SK-N-SH (cell line): ENCODE data around the gene SLC12A7. TPM values are rescaled to one million over a fixed set of nuclear protein-coding genes. Genes with fewer than 3 reads are reported as not detected.

Experiments
- CTCF ChIA-PET: fragments of 300-600, 350-600 bp; formaldehyde crosslinking; extraction: SDS; loops from one replicate; lab custom pipeline; 2021; lab: Yijun Ruan, JAX
- POLR2A ChIA-PET: fragments of 350-600 bp; sonication (Branson Sonifier 250); formaldehyde crosslinking; extraction: SDS; loops from one replicate; lab custom pipeline; 2020; ENCODE audit warnings: antibody characterized with exemption, inconsistent platforms; lab: Yijun Ruan, JAX
- DNase-seq: peaks from one replicate; pipeline ENCODE4 v3.0.0; 2012
- H2AFZ ChIP-seq: fragments of 200-600 bp; sonication (generic); 2 replicates; pipeline ENCODE4 v1.8.1; 2016; ENCODE audit warnings: antibody characterized with exemption, mild to moderate bottlenecking, low read depth
- H3F3A ChIP-seq: fragments of 200-600 bp; sonication (generic); replicated peaks from 2 replicates; pipeline ENCODE3; 2016; ENCODE audit warnings: antibody characterized with exemption, mild to moderate bottlenecking; ENCODE audit not compliant: insufficient read depth
- H3K27ac ChIP-seq, 2 experiments: fragments of 200-500 bp in 1 of 2; fragments of 200-600 bp in 1 of 2; sonication (Bioruptor generic) in 1 of 2; sonication (generic), shearing (Covaris generic) in 1 of 2; 2 replicates each; pipeline versions ENCODE4 v1.5.1 to v1.6.1; 2014 to 2016; ENCODE audit warnings: low read depth in 2 of 2, inconsistent platforms in 1 of 2, low read length in 1 of 2, mild to moderate bottlenecking in 1 of 2, mixed read lengths in 1 of 2
- H3K27me3 ChIP-seq: fragments of 200-600 bp; sonication (generic), shearing (Covaris generic); 2 replicates; pipeline ENCODE4 v1.6.1; 2016; ENCODE audit warnings: mixed run types; ENCODE audit not compliant: insufficient read depth
- H3K36me3 ChIP-seq, 2 experiments: fragments of 200-500 bp in 1 of 2; fragments of 200-600 bp in 1 of 2; sonication (Bioruptor generic) in 1 of 2; sonication (generic) in 1 of 2; replicated peaks in 1 of 2; 2 replicates each; pipeline versions ENCODE3 to v1.5.1; 2014 to 2016; ENCODE audit warnings: low read length in 1 of 2, mild to moderate bottlenecking in 1 of 2; ENCODE audit not compliant: insufficient read depth in 2 of 2, control insufficient read depth in 1 of 2
- H3K4me1 ChIP-seq, 2 experiments: fragments of 200-500 bp in 1 of 2; fragments of 200-600 bp in 1 of 2; sonication (Bioruptor generic) in 1 of 2; sonication (generic), shearing (Covaris generic) in 1 of 2; 2 replicates each; pipeline versions ENCODE4 v1.5.1 to v1.6.1; 2014 to 2016; ENCODE audit warnings: low read depth in 1 of 2, low read length in 1 of 2, mixed run types in 1 of 2; ENCODE audit not compliant: insufficient read depth in 2 of 2, control insufficient read depth in 1 of 2
- H3K4me2 ChIP-seq: fragments of 200-600 bp; sonication (generic), shearing (Covaris generic); 2 replicates; pipeline ENCODE4 v1.6.1; 2017; ENCODE audit warnings: mixed run types
- H3K4me3 ChIP-seq, 2 experiments: fragments of 200-500 bp in 1 of 2; fragments of 200-600 bp in 1 of 2; sonication (Bioruptor generic) in 1 of 2; sonication (generic), shearing (Covaris generic) in 1 of 2; 2 replicates each; pipeline versions ENCODE4 v1.5.1 to v1.8.1; 2014 to 2016; ENCODE audit warnings: low read depth in 2 of 2, inconsistent platforms in 1 of 2, low read length in 1 of 2, mild to moderate bottlenecking in 1 of 2, mixed read lengths in 1 of 2, moderate library complexity in 1 of 2
- H3K79me2 ChIP-seq: fragments of 200-600 bp; sonication (generic); 2 replicates; pipeline ENCODE4 v1.8.1; 2017; ENCODE audit warnings: mild to moderate bottlenecking; ENCODE audit not compliant: insufficient read depth
- H3K9ac ChIP-seq: fragments of 200-600 bp; sonication (generic); 2 replicates; pipeline ENCODE4 v1.6.1; 2017; ENCODE audit warnings: mixed run types
- H3K9me2 ChIP-seq: fragments of 200-600 bp; sonication (generic); 2 replicates; pipeline ENCODE4 v1.6.1; 2017; ENCODE audit warnings: mixed run types
- H3K9me3 ChIP-seq: fragments of 200-600 bp; sonication (generic); 2 replicates; pipeline ENCODE4 v1.6.1; 2017; ENCODE audit warnings: mixed run types, mild to moderate bottlenecking, moderate library complexity
- H4K20me1 ChIP-seq: fragments of 200-600 bp; sonication (generic); 2 replicates; pipeline ENCODE4 v1.6.1; 2017; ENCODE audit warnings: mild to moderate bottlenecking, mixed run types; ENCODE audit not compliant: insufficient read depth
- CHD2 ChIP-seq: fragments of 150-350 bp; IDR thresholded peaks from 2 replicates; pipeline ENCODE4 v1.6.1; 2018; ENCODE audit warnings: low read length; ENCODE audit not compliant: partially characterized antibody
- NFIC ChIP-seq: IDR thresholded peaks from 2 replicates; pipeline ENCODE4 v1.4.0; 2012; ENCODE audit warnings: borderline replicate concordance
- RCOR1 ChIP-seq: fragments of 150-350 bp; IDR thresholded peaks from 2 replicates; pipeline ENCODE4 v1.6.1; 2017; ENCODE audit warnings: antibody characterized with exemption, low read length
- TAF1 ChIP-seq: IDR thresholded peaks from 2 replicates; pipeline ENCODE4 v1.6.1; 2012; ENCODE audit warnings: low read depth, mild to moderate bottlenecking, low read length, moderate library complexity, borderline replicate concordance
- WGBS: methylation state at CpG from one replicate; pipeline ENCODE4 v1.1.6; 2017; ENCODE audit warnings: low lambda C conversion rate; 5-methylcytosine and 5-hydroxymethylcytosine counted together
- polyA plus RNA-seq, 3 experiments: library from polyadenylated mRNA; depleted of rRNA; stranded (reverse); fragments of >200 nt; gene quantifications; 2 replicates each; pipeline ENCODE4 v1.2.3, GENCODE V29; 2012
- TF ChIP-seq, protein P1 (sequence below): IDR thresholded peaks from 2 replicates; pipeline ENCODE4 v1.4.0; 2012; ENCODE audit warnings: low read depth, borderline replicate concordance
- TF ChIP-seq, protein P2 (sequence below): IDR thresholded peaks from 2 replicates; pipeline ENCODE4 v1.6.1; 2012; ENCODE audit warnings: mild to moderate bottlenecking, low read depth, low read length, moderate library complexity

Gene SLC12A7
- polyA plus RNA-seq, 1 of the 3 experiments (the other 2 are of a cell fraction): 2.6 TPM

DNA sequence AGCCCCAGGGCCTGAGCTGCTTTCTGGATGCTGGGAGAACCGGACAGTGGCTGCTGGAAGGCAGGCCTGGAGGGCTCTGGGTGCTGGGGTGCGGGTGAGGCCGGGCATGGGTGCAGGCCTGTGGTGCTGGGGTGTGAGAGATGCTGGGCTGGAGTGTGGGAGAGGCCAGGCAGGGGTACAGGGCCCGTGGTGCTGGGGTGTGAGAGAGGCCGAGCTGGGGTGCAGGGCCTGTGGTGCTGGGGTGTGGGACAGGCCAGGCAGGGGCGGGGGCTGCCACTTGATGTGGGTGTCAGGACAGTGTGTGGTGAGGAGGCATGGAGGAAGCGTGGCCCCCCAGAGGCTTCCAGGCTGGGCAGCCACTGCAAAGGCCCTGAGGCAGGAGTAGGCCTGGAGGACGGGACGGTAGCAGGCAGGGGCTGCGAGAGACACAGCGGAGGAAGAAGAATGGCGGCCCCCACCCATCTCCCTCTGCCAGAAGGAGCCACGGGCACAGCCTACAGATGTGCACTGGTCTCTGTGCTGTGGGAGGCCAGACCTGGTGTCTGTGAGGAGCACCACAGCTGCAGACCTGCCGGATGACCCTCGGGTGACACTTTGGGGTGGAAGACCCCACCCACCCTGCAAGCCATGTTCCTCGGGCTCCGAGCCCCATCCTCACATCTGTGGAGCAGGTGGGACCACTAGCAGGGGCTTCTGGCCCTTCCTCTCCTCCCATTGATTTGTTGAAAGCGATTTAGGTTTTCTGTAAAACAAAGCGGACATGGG lies 94.0 kb downstream of the SLC12A7 start:
- Histone ChIP-seq H3K9me2 (no peaks in the 10 kb centered on the region), H3K4me1 (no peaks in the 10 kb centered on the region; a peak in 1 of 4 replicates), H4K20me1 (no peaks in the 10 kb centered on the region), H3K9ac (no peak overlapping the region), H3K27me3 (no peaks in the 10 kb centered on the region; the same call in 1 of the 2 replicates), H3K27ac (no peak overlapping the region), H3K79me2 (no peaks in the 10 kb centered on the region), H3K4me2 (no peak overlapping the region), H3K4me3 (no peak overlapping the region), H3K9me3 (no peaks in the 10 kb centered on the region), H3F3A (no peaks in the 10 kb centered on the region), H2AFZ (no peak overlapping the region), H3K36me3 (no peaks in the 10 kb centered on the region)
- ChIA-PET CTCF (interaction anchor here (0.9 to 6.0 kb wide), 4 partner anchors 9 to 150 kb away, joined by 3 to 41 read pairs (median 8); partner anchors contain the start of gene NKD2), POLR2A (interaction anchor here (0.7 kb wide), 1 partner anchor 9 kb away, joined by 3 read pairs; the partner anchor contains the start of gene NKD2)
- no peak for TF ChIP-seq TAF1
- DNase-seq: no peak
- 58% methylated on average over 14 of the region's 19 CpGs for WGBS

DNA sequence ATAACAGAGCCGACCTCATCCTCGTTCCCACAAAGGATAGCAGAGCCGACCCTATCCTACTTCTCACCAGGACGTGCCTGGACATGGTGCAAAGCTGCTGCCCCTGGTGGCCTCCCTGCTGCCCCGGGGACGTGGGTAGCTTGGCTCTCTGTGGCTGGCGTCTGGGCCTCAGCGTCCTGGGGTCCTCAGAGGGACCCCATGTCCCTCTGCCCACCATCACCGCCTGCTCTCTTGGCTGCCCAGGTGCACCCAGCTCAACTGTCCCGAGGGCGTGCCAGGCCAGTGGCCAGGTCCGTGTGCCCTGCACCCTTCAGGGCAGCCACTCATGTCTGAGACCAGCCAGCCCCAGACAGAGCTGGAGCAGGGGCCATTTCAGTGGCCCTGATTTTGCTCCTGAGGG lies 94.8 kb downstream of the SLC12A7 start:
- Histone ChIP-seq H3K4me3 (no peak overlapping the region), H3K79me2 (no peaks in the 10 kb centered on the region), H3K4me2 (no peak overlapping the region), H3K27me3 (no peaks in the 10 kb centered on the region; the same call in 1 of the 2 replicates), H3F3A (no peaks in the 10 kb centered on the region), H3K9me3 (no peaks in the 10 kb centered on the region), H3K27ac (no peak overlapping the region), H3K4me1 (no peaks in the 10 kb centered on the region; a peak in 1 of 4 replicates), H3K36me3 (no peaks in the 10 kb centered on the region), H3K9ac (no peak overlapping the region), H4K20me1 (no peaks in the 10 kb centered on the region), H3K9me2 (no peaks in the 10 kb centered on the region), H2AFZ (no peak overlapping the region)
- CTCF ChIA-PET: interaction anchor here (0.7 to 6.0 kb wide), 4 partner anchors 8 to 150 kb away, joined by 3 to 41 read pairs (median 7); partner anchors contain the start of gene NKD2
- DNase-seq: no peak
- WGBS: 58% methylated on average over 9 of the region's 12 CpGs
- TF ChIP-seq NFIC (no peak), CHD2 (no peak), RCOR1 (no peak)
- TF ChIP-seq, protein P1, sequence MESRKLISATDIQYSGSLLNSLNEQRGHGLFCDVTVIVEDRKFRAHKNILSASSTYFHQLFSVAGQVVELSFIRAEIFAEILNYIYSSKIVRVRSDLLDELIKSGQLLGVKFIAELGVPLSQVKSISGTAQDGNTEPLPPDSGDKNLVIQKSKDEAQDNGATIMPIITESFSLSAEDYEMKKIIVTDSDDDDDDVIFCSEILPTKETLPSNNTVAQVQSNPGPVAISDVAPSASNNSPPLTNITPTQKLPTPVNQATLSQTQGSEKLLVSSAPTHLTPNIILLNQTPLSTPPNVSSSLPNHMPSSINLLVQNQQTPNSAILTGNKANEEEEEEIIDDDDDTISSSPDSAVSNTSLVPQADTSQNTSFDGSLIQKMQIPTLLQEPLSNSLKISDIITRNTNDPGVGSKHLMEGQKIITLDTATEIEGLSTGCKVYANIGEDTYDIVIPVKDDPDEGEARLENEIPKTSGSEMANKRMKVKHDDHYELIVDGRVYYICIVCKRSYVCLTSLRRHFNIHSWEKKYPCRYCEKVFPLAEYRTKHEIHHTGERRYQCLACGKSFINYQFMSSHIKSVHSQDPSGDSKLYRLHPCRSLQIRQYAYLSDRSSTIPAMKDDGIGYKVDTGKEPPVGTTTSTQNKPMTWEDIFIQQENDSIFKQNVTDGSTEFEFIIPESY: no peak
- TF ChIP-seq, protein P2, sequence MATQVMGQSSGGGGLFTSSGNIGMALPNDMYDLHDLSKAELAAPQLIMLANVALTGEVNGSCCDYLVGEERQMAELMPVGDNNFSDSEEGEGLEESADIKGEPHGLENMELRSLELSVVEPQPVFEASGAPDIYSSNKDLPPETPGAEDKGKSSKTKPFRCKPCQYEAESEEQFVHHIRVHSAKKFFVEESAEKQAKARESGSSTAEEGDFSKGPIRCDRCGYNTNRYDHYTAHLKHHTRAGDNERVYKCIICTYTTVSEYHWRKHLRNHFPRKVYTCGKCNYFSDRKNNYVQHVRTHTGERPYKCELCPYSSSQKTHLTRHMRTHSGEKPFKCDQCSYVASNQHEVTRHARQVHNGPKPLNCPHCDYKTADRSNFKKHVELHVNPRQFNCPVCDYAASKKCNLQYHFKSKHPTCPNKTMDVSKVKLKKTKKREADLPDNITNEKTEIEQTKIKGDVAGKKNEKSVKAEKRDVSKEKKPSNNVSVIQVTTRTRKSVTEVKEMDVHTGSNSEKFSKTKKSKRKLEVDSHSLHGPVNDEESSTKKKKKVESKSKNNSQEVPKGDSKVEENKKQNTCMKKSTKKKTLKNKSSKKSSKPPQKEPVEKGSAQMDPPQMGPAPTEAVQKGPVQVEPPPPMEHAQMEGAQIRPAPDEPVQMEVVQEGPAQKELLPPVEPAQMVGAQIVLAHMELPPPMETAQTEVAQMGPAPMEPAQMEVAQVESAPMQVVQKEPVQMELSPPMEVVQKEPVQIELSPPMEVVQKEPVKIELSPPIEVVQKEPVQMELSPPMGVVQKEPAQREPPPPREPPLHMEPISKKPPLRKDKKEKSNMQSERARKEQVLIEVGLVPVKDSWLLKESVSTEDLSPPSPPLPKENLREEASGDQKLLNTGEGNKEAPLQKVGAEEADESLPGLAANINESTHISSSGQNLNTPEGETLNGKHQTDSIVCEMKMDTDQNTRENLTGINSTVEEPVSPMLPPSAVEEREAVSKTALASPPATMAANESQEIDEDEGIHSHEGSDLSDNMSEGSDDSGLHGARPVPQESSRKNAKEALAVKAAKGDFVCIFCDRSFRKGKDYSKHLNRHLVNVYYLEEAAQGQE: no peak
- POLR2A ChIA-PET: interaction anchor here (0.7 kb wide), 1 partner anchor 9 kb away, joined by 3 read pairs; the partner anchor contains the start of gene NKD2
